ENCODE results near the gene FGD6.

DNA sequence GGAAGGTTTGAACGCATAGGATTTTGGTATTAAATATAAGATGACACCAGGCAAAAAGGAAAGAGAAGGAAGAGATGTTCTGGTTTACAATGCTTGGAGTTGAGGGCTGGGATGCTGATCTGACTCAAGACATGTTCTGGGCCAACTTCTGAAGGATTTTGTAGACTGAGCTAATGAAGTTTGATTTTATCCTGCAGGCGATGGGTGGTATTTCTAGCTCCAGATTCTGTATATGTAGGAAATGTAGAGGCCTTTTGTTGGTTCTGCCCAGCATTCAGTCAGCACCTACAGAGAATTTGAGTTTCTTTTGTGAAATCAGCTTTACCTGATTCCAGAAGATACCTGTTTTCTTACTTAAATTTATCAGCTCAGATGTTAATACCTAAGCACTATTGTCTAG, 48.5 kb upstream of the FGD6 start:
- TF ChIP-seq, protein P1, sequence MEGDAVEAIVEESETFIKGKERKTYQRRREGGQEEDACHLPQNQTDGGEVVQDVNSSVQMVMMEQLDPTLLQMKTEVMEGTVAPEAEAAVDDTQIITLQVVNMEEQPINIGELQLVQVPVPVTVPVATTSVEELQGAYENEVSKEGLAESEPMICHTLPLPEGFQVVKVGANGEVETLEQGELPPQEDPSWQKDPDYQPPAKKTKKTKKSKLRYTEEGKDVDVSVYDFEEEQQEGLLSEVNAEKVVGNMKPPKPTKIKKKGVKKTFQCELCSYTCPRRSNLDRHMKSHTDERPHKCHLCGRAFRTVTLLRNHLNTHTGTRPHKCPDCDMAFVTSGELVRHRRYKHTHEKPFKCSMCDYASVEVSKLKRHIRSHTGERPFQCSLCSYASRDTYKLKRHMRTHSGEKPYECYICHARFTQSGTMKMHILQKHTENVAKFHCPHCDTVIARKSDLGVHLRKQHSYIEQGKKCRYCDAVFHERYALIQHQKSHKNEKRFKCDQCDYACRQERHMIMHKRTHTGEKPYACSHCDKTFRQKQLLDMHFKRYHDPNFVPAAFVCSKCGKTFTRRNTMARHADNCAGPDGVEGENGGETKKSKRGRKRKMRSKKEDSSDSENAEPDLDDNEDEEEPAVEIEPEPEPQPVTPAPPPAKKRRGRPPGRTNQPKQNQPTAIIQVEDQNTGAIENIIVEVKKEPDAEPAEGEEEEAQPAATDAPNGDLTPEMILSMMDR (IDR thresholded peaks at IDR 0.05) = no peak
- TF ChIP-seq POLR2A (IDR thresholded peaks at IDR 0.05) = no peak
